HL-60 (cell line): ENCODE measurements around the gene HRAS.

Experiments
- DNase-seq, 2 experiments: peaks; one replicate each; pipeline ENCODE4 v3.0.0-alpha.2; 2010 to 2020; ENCODE audit warnings: low read depth in 1 of 2, low spot score in 1 of 2
- H3K27ac ChIP-seq: fragments of 250-450 bp; sonication (Bioruptor Pico); replicated peaks from 2 replicates; pipeline ENCODE4 v1.5.1; 2020; ENCODE audit warnings: mild to moderate bottlenecking, moderate library complexity
- H3K27me3 ChIP-seq: fragments of 250-450 bp; sonication (Bioruptor Pico); 2 replicates; pipeline ENCODE4 v1.5.1; 2021; ENCODE audit warnings: mild to moderate bottlenecking, moderate library complexity; ENCODE audit not compliant: insufficient read depth, poor library complexity, severe bottlenecking
- H3K4me3 ChIP-seq: replicated peaks from 2 replicates; pipeline ENCODE4 v1.5.1; 2011; ENCODE audit warnings: mild to moderate bottlenecking, control low read depth, low read length; ENCODE audit not compliant: insufficient read depth
- CTCF ChIP-seq: IDR thresholded peaks from one replicate; pipeline ENCODE4 v1.5.1; 2011; ENCODE audit warnings: low read length, control low read depth, inconsistent platforms; ENCODE audit not compliant: insufficient read depth
- GABPA ChIP-seq: IDR thresholded peaks from 2 replicates; pipeline ENCODE4 v1.6.1; 2012; ENCODE audit warnings: low read depth
- POLR2AphosphoS5 ChIP-seq: IDR thresholded peaks from 2 replicates; pipeline ENCODE4 v1.6.1; 2012; ENCODE audit warnings: low read depth
- REST ChIP-seq: IDR thresholded peaks from 2 replicates; pipeline ENCODE4 v1.6.1; 2012; ENCODE audit warnings: low read depth; ENCODE audit not compliant: insufficient replicate concordance
- SPI1 ChIP-seq: IDR thresholded peaks from 2 replicates; pipeline ENCODE4 v1.6.1; 2012; ENCODE audit warnings: low read depth, mild to moderate bottlenecking, borderline replicate concordance

The HRAS gene

GRCh38 chr11:528815-529727, 6.3 kb downstream of the HRAS start:
- H3K27ac ChIP-seq, result no peak overlapping the region
- no peak overlapping the region for H3K4me3 ChIP-seq
- TF ChIP-seq GABPA, result no peak
- no peak for TF ChIP-seq SPI1
- no peaks in the 10 kb centered on the region for H3K27me3 ChIP-seq
- DNase-seq, result no peak

- no peak overlapping the region for H3K27ac ChIP-seq
- no peak overlapping the region for H3K4me3 ChIP-seq
- no peak for DNase-seq
- H3K27me3 ChIP-seq, result no peaks in the 10 kb centered on the region
- TF ChIP-seq SPI1, result no peak
- no peak for TF ChIP-seq GABPA
- TF ChIP-seq CTCF, result no peak
- TF ChIP-seq POLR2AphosphoS5, result no peak
- TF ChIP-seq REST, result no peak
Observed at GRCh38 chr11:528166-528814, 7.1 kb downstream of the HRAS start.

- TF ChIP-seq SPI1, result no peak
- no peak for TF ChIP-seq CTCF
- no peak for TF ChIP-seq REST
- no peak for TF ChIP-seq POLR2AphosphoS5
- no peak for TF ChIP-seq GABPA
- DNase-seq, result no peak
- no peaks in the 10 kb centered on the region for H3K27me3 ChIP-seq
- H3K27ac ChIP-seq, result no peak overlapping the region
- H3K4me3 ChIP-seq, result no peak overlapping the region
Observed at GRCh38 chr11:526192-526591, 9.2 kb downstream of the HRAS start.

- DNase-seq, result no peak
- TF ChIP-seq GABPA (no peak), SPI1 (no peak), CTCF (no peak), REST (no peak), POLR2AphosphoS5 (no peak)
- H3K4me3 ChIP-seq, result no peak overlapping the region
- no peak overlapping the region for H3K27ac ChIP-seq
- H3K27me3 ChIP-seq, result no peaks in the 10 kb centered on the region
Observed at GRCh38 chr11:521177-521688, 14.1 kb downstream of the HRAS start.
